ENCODE measurements around the gene DNMBP.
A peak's percentile ranks its signal among the peaks of the same experiment; 100 is the strongest.
"Not testable (repeated sequence)": the region's sequence is repeated elsewhere in the genome, so short reads cannot be mapped to it uniquely, and the experiment has no call there.

DNMBP gene

DNA sequence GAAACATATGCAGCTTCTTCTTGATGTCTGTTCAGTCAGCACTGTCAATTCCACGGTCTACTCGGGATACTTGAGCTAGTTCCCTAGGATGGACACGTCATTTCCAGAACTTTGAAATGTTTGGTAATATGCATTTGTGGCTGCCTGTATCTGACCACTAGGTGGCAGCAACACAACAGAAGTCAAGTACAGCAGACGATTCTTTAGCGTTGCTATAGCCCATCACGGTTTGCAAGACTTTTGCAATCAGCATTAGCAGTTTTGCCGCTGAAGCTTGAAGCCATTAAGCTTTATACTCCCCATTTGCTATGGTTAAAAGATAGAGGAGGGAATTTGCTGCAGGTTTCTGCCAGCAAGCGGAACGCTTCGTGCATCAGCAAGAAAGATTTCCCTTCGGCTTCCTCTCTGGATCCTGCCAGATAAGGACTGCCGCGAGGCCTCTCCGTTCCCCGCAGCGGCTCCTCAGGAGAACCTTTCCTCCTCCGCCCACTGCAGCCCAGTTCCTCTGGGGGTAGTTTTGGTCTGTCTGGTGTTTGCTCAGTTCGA is 163.8 kb downstream of the DNMBP start:
- TF ChIP-seq, protein P1, sequence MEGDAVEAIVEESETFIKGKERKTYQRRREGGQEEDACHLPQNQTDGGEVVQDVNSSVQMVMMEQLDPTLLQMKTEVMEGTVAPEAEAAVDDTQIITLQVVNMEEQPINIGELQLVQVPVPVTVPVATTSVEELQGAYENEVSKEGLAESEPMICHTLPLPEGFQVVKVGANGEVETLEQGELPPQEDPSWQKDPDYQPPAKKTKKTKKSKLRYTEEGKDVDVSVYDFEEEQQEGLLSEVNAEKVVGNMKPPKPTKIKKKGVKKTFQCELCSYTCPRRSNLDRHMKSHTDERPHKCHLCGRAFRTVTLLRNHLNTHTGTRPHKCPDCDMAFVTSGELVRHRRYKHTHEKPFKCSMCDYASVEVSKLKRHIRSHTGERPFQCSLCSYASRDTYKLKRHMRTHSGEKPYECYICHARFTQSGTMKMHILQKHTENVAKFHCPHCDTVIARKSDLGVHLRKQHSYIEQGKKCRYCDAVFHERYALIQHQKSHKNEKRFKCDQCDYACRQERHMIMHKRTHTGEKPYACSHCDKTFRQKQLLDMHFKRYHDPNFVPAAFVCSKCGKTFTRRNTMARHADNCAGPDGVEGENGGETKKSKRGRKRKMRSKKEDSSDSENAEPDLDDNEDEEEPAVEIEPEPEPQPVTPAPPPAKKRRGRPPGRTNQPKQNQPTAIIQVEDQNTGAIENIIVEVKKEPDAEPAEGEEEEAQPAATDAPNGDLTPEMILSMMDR (IDR thresholded peaks at IDR 0.05; ENCODE audit: control insufficient read depth, insufficient read depth, low read depth, low read length, missing control alignments): peak; percentile 83
- no peak overlapping the region for H3K4me3 ChIP-seq (ENCODE audit: control insufficient read depth, low read depth, low read length)
- peak; percentile 91 for DNase-seq (ENCODE audit: low read depth)

DNA sequence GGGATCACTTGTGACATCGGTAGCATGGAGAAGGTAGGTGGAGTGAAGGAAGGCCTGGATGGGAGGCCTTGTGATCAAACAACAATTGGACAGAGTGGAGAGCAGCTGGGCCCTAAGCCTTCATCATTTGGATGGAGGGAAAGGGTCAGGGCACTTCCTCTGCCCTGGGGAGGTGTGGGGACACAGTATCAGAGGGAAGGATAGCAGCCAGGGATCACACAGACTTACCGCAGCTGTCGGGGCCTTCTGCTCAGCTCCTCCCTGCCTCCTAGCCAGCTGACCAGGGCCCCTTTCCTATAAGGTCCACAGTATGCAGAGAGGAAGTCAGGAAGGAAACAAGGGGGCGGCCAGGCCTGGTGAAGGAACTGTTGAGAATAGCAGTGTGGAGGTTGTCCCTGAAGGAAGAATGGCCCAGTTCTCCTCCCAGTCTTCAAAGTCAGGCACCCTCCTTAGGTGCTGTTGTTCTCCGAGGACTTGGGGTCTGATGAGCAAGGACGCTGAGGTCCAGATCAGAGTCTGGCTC is 165.3 kb downstream of the DNMBP start:
- DNase-seq (ENCODE audit: low read depth): no peak
- TF ChIP-seq, protein P1 (IDR thresholded peaks at IDR 0.05; ENCODE audit: control insufficient read depth, insufficient read depth, low read depth, low read length, missing control alignments): no peak
- H3K4me3 ChIP-seq (ENCODE audit: control insufficient read depth, low read depth, low read length): no peak overlapping the region

DNA sequence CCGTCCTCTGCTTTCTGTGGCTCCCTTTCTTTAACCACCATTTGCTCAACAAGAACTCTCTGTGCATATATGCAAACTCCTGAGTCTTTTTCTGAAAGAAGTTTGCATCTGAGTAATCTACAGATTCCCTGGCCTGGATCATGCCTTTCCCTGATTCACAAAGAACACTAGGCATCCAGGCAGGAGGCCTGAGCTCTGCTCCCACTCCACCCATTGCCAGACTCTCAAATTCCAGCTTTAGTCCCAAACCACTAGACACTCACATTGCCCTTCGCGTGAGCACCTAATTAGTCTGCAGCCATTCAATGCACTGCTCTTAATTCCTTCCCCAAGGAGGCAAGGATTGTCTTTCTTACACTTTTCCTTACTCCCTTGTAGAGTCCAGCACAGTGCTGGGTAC is 166.4 kb downstream of the DNMBP start:
- DNase-seq (ENCODE audit: low read depth): peak; percentile 46
- H3K4me3 ChIP-seq (ENCODE audit: control insufficient read depth, low read depth, low read length): no peak overlapping the region
- TF ChIP-seq, protein P1 (IDR thresholded peaks at IDR 0.05; ENCODE audit: control insufficient read depth, insufficient read depth, low read depth, low read length, missing control alignments): no peak

DNA sequence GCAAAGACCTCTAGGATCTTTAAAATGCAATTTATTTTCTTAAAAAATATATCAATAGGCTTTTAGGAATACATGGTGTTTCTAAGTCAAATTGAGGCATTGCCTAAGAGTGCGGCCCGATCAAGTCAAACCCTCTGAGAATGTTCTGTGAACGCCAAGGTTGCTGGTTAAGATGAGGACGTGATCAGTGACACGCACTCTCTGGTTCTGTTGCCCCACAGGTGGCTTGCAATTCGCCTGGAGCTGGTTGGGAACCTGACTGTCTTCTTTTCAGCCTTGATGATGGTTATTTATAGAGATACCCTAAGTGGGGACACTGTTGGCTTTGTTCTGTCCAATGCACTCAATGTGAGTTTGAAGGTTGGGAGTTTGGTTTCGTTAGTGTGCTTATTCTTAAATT is 168.0 kb downstream of the DNMBP start:
- no peak for DNase-seq (ENCODE audit: low read depth)
- TF ChIP-seq, protein P1 (IDR thresholded peaks at IDR 0.05; ENCODE audit: control insufficient read depth, insufficient read depth, low read depth, low read length, missing control alignments): no peak
- H3K4me3 ChIP-seq (ENCODE audit: control insufficient read depth, low read depth, low read length): no peak overlapping the region

DNA sequence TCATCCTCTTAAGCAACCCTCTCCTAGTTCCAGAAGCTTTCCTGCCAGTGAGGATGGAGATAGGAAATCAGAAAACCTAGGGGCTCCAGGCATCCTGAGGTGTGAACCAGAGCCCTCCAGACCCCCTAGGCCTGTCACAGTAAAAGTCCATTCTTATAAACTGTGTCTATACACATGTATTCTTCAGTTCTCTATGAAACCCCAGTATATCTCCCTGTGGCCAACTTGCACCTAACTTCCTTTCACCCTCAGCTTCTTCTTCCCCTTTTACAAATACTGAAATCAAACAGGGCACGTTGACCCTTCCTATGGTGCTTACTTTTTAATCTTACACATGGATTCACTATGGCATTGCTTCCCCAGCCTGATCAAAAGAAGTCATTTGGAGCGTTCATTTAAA is 168.9 kb downstream of the DNMBP start:
- not testable (repeated sequence) for DNase-seq (ENCODE audit: low read depth); H3K4me3 ChIP-seq (ENCODE audit: control insufficient read depth, low read depth, low read length)

DNA sequence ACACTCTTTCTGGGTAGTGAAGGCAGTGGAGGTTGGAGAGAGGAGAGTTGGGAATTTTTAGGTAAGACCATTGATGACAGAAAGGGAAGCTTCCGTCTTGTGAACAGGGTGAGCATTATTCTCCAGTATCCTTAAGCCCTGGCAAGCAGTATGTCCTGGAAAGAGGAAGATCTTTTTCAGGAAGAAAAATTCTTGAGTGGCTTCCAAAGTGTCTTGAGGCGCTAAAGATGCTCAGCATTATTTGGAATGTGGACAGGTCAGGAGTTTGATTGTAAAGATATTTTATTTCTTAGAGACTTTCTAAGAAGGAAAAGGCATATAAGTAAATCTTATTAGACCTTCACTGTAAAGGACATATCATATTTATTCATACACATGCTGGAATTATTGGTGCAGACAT is 173.0 kb downstream of the DNMBP start:
- DNase-seq (ENCODE audit: low read depth): no peak
- H3K4me3 ChIP-seq (ENCODE audit: control insufficient read depth, low read depth, low read length): no peak overlapping the region
- TF ChIP-seq, protein P1 (IDR thresholded peaks at IDR 0.05; ENCODE audit: control insufficient read depth, insufficient read depth, low read depth, low read length, missing control alignments): no peak

DNA sequence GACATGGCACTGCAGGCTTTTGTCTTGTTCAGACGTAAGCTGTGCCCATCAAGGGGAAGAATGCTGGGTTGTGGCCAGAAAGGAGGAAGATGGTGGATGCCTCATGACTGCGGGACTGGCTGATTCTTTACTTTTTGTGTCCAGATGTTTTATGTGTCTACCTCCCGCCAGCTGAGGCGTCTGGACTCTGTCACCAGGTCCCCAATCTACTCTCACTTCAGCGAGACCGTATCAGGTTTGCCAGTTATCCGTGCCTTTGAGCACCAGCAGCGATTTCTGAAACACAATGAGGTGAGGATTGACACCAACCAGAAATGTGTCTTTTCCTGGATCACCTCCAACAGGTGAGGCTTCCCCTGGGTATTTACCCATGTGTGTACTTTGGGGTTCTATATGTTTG is 173.8 kb downstream of the DNMBP start:
- TF ChIP-seq, protein P1 (IDR thresholded peaks at IDR 0.05; ENCODE audit: control insufficient read depth, insufficient read depth, low read depth, low read length, missing control alignments): no peak
- DNase-seq (ENCODE audit: low read depth): no peak
- no peak overlapping the region for H3K4me3 ChIP-seq (ENCODE audit: control insufficient read depth, low read depth, low read length)
